ELF-1 (cell line): Measurements from ENCODE around the gene CRTC2.
"Not testable (repeated sequence)": the region's sequence is repeated elsewhere in the genome, so short reads cannot be mapped to it uniquely, and the experiment has no call there.

Experiments
- DNase-seq: peaks from one replicate; pipeline ENCODE4 v3.0.0-alpha.2; 2016; ENCODE audit warnings: low read depth, low spot score

CRTC2 gene

GRCh38 chr1:153958111-153958960 lies at the start of gene CRTC2:
CRTC2 (minus strand) TSS chr1:153958612; CDS start chr1:153958497, 115 bp downstream.
- peak; percentile 99 for DNase-seq

GRCh38 chr1:154006136-154006535 lies 47.7 kb upstream of the CRTC2 start:
- no peak for DNase-seq

- no peak for DNase-seq
Measured at GRCh38 chr1:154000420-154000819, 42.0 kb upstream of the CRTC2 start.

- not testable (repeated sequence) for DNase-seq
Measured at GRCh38 chr1:153996882-153997281, 38.5 kb upstream of the CRTC2 start.

- no peak for DNase-seq
Measured at GRCh38 chr1:153995640-153996039, 37.2 kb upstream of the CRTC2 start.

GRCh38 chr1:153995202-153995601 lies 36.8 kb upstream of the CRTC2 start:
- no peak for DNase-seq

GRCh38 chr1:153991806-153992205 lies 33.4 kb upstream of the CRTC2 start:
- no peak for DNase-seq

GRCh38 chr1:153991151-153991630 lies 32.8 kb upstream of the CRTC2 start:
- DNase-seq: no peak

- DNase-seq: peak; percentile 96
Measured at GRCh38 chr1:153990468-153991150, 32.2 kb upstream of the CRTC2 start, which contains the start of gene RPS27. RPS27 (plus strand) TSS chr1:153990762; CDS start chr1:153990797, 35 bp downstream.

GRCh38 chr1:153987621-153988020 lies 29.2 kb upstream of the CRTC2 start:
- DNase-seq: no peak

GRCh38 chr1:153985941-153986761 lies 27.7 kb upstream of the CRTC2 start, which contains the start of gene RAB13:
RAB13 (minus strand) TSS chr1:153986339; CDS start chr1:153986236, 103 bp downstream.
- DNase-seq: peak; percentile 62

GRCh38 chr1:153985341-153985912 lies 27.0 kb upstream of the CRTC2 start:
- no peak for DNase-seq

GRCh38 chr1:153984123-153984894 lies 25.9 kb upstream of the CRTC2 start:
- DNase-seq: no peak

GRCh38 chr1:153981735-153982134 lies 23.3 kb upstream of the CRTC2 start:
- not testable (repeated sequence) for DNase-seq

GRCh38 chr1:153979091-153979490 lies 20.7 kb upstream of the CRTC2 start:
- not testable (repeated sequence) for DNase-seq

- DNase-seq: no peak
Measured at GRCh38 chr1:153978274-153978909, 20.0 kb upstream of the CRTC2 start.

- peak; percentile 84 for DNase-seq
Measured at GRCh38 chr1:153977250-153978240, 19.1 kb upstream of the CRTC2 start, which contains the start of gene JTB. JTB (minus strand) TSS chr1:153977674; CDS start chr1:153977252, 422 bp downstream.

- no peak for DNase-seq
Measured at GRCh38 chr1:153976819-153977249, 18.4 kb upstream of the CRTC2 start.
